CD4-positive, alpha-beta T cell (primary cell): ENCODE data around the gene SCFD1. TPM values are rescaled to one million over a fixed set of nuclear protein-coding genes. Genes with fewer than 3 reads are reported as not detected.

Experiments used
- ATAC-seq: fragments of 200-7000 bp; cut with Tn5 transposase; one replicate; pipeline ENCODE4 v1.10.0; 2022; ENCODE audit warnings: mild to moderate bottlenecking; ENCODE audit not compliant: poor library complexity
- CTCF ChIA-PET: fragments of 350-600 bp; sonication (Branson Sonifier 250); formaldehyde crosslinking; loops from one replicate; lab custom pipeline; 2021; ENCODE audit warnings: antibody characterized with exemption, inconsistent platforms; lab: Charles Lee
- POLR2A ChIA-PET: fragments of 350-600 bp; sonication (Branson Sonifier 250); formaldehyde crosslinking; loops from one replicate; lab custom pipeline; 2021; ENCODE audit warnings: antibody characterized with exemption, inconsistent platforms; lab: Charles Lee
- DNase-seq, 14 experiments: peaks; one replicate each; pipeline ENCODE4 v3.0.0-alpha.2; 2013 to 2020; ENCODE audit warnings: mixed read lengths in 2 of 14
- H3K27ac ChIP-seq, 2 donors: one replicate each; pipeline versions ENCODE4 v1.5.1 to v1.7.0; 2013; ENCODE audit warnings: low read length in 2 of 2, low read depth in 1 of 2, mild to moderate bottlenecking in 1 of 2
- H3K27me3 ChIP-seq, 2 experiments: 1 replicate in 1 of 2; 2 replicates in 1 of 2; pipeline versions ENCODE4 v1.6.1 to v1.7.0; 2013; ENCODE audit warnings: low read length in 2 of 2, control low read depth in 1 of 2, mild to moderate bottlenecking in 1 of 2, moderate library complexity in 1 of 2; ENCODE audit not compliant: insufficient read depth in 2 of 2, control insufficient read depth in 1 of 2
- H3K36me3 ChIP-seq: one replicate; pipeline ENCODE4 v1.6.1; 2013; ENCODE audit warnings: low read length, control low read depth; ENCODE audit not compliant: insufficient read depth
- H3K4me1 ChIP-seq: one replicate; pipeline ENCODE4 v1.6.1; 2013; ENCODE audit warnings: low read length, control low read depth; ENCODE audit not compliant: insufficient read depth
- H3K4me3 ChIP-seq: one replicate; pipeline ENCODE4 v1.5.1; 2013; ENCODE audit warnings: mild to moderate bottlenecking, low read length, moderate library complexity
- H3K9me3 ChIP-seq, 2 experiments: 1 replicate in 1 of 2; 2 replicates in 1 of 2; pipeline versions ENCODE4 v1.6.1 to v1.7.0; 2013; ENCODE audit warnings: low read length in 2 of 2, mild to moderate bottlenecking in 2 of 2, control low read depth in 1 of 2, moderate library complexity in 1 of 2; ENCODE audit not compliant: control insufficient read depth in 1 of 2, insufficient read depth in 1 of 2
- H3K27ac Mint-ChIP-seq: one replicate; pipeline ENCODE4 v1.8.0; 2020; ENCODE audit warnings: mixed read lengths
- H3K27me3 Mint-ChIP-seq: one replicate; pipeline ENCODE4 v1.8.0; 2021; ENCODE audit warnings: mixed read lengths
- H3K36me3 Mint-ChIP-seq: one replicate; pipeline ENCODE4 v1.8.0; 2021; ENCODE audit warnings: low read depth, mixed read lengths
- H3K4me1 Mint-ChIP-seq: one replicate; pipeline ENCODE4 v1.8.0; 2021; ENCODE audit warnings: low read depth, mixed read lengths
- H3K4me3 Mint-ChIP-seq: one replicate; pipeline ENCODE4 v1.8.0; 2020; ENCODE audit warnings: mild to moderate bottlenecking, mixed read lengths
- H3K9me3 Mint-ChIP-seq: one replicate; pipeline ENCODE4 v1.8.0; 2020; ENCODE audit warnings: mixed read lengths
- intact Hi-C, 2 experiments: fragments of 100-400 bp; cut with DNase I in 1 of 2; cut with micrococcal nuclease in 1 of 2; formaldehyde crosslinking; loops; one replicate each; pipeline versions ENCODE4 v1.15.1 to v1.9.0; 2023 to 2025; cut with DNase I, micrococcal nuclease
- total RNA-seq, 174 experiments: library from RNA in 2 of 174; stranded (reverse) in 2 of 174; gene quantifications; one replicate each; pipeline ENCODE4 v1.2.3 and lab custom pipeline; 2021 to 2026
- TF ChIP-seq, protein P1 (sequence below): fragments of 200-600 bp; IDR thresholded peaks from one replicate; pipeline ENCODE4 v1.8.0; 2022; ENCODE audit warnings: antibody characterized with exemption, mild to moderate bottlenecking

The SCFD1 gene
- total RNA-seq, 2 experiments from 2014 or later = 59.0 to 63.6 TPM

DNA sequence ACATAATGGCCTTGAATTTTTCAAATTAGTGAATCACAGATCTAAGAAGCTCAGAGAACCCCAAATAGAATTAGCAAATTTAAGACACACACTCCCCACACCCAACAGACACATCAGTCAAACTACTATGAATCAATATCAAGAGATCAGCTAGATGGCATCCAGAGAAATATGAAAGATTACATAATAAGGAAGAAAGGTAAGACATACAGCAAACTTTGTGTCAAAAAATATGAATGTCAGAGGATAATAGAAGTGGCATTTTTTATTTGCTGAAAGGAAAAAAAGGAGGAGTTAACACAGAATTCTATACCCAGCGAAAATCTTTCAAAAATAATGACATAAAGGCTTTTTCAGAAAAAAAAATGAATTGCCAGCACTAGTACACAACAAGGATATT is 141.8 kb downstream of the SCFD1 start:
- ChIA-PET CTCF (no interaction called here), POLR2A (no interaction called here)
- Mint-ChIP-seq H3K4me3 (no peak overlapping the region), H3K9me3 (peaks cover 5% of the 10 kb centered on the region), H3K27ac (no peak overlapping the region), H3K4me1 (no peaks in the 10 kb centered on the region), H3K27me3 (peaks cover 22% of the 10 kb centered on the region), H3K36me3 (no peaks in the 10 kb centered on the region)
- DNase-seq = no peak
- H3K9me3 ChIP-seq = peaks cover 5 to 30% of the 10 kb centered on the region in 2 experiments
- no peaks in the 10 kb centered on the region for H3K27me3 ChIP-seq
- ATAC-seq = no peak
- H3K4me1 ChIP-seq = no peaks in the 10 kb centered on the region
- H3K27ac ChIP-seq = no peak overlapping the region
- H3K36me3 ChIP-seq = no peaks in the 10 kb centered on the region
- intact Hi-C loops = no loop called here
- no peak overlapping the region for H3K4me3 ChIP-seq
- TF ChIP-seq, protein P1, sequence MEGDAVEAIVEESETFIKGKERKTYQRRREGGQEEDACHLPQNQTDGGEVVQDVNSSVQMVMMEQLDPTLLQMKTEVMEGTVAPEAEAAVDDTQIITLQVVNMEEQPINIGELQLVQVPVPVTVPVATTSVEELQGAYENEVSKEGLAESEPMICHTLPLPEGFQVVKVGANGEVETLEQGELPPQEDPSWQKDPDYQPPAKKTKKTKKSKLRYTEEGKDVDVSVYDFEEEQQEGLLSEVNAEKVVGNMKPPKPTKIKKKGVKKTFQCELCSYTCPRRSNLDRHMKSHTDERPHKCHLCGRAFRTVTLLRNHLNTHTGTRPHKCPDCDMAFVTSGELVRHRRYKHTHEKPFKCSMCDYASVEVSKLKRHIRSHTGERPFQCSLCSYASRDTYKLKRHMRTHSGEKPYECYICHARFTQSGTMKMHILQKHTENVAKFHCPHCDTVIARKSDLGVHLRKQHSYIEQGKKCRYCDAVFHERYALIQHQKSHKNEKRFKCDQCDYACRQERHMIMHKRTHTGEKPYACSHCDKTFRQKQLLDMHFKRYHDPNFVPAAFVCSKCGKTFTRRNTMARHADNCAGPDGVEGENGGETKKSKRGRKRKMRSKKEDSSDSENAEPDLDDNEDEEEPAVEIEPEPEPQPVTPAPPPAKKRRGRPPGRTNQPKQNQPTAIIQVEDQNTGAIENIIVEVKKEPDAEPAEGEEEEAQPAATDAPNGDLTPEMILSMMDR = no peak

DNA sequence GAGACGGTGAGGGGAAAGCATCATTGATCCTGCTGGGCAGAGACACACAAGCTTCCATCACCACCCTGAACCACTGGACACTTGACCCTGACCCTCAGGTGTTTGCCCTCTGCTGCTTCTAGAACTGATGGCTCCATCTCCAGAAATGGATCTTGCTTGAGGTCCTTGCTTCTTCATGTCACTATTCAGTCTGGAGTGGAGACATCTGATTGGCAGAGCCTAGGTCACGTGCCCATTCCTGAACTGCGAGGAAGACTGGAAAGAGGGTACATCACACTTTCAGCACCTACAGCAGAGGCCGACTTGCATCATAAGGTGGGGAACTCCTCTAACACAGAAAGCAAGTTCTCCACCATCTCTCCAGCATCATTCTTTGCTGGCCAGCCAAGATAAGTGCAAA is 145.5 kb downstream of the SCFD1 start:
- TF ChIP-seq, protein P1 = no peak
- CTCF ChIA-PET = no interaction called here
- Mint-ChIP-seq H3K27me3 (peaks cover 43% of the 10 kb centered on the region), H3K9me3 (peaks cover 5% of the 10 kb centered on the region), H3K27ac (no peak overlapping the region), H3K4me1 (no peaks in the 10 kb centered on the region), H3K4me3 (no peak overlapping the region), H3K36me3 (no peaks in the 10 kb centered on the region)
- intact Hi-C loops = no loop called here
- POLR2A ChIA-PET = no interaction called here
- peaks cover 5 to 17% of the 10 kb centered on the region in 2 experiments for H3K9me3 ChIP-seq
- no peak overlapping the region for H3K4me3 ChIP-seq
- H3K27ac ChIP-seq = no peak overlapping the region
- H3K36me3 ChIP-seq = no peaks in the 10 kb centered on the region
- DNase-seq = no peak
- H3K4me1 ChIP-seq = no peaks in the 10 kb centered on the region
- ATAC-seq = no peak
- peaks cover 0 to 7% of the 10 kb centered on the region in 2 experiments for H3K27me3 ChIP-seq

DNA sequence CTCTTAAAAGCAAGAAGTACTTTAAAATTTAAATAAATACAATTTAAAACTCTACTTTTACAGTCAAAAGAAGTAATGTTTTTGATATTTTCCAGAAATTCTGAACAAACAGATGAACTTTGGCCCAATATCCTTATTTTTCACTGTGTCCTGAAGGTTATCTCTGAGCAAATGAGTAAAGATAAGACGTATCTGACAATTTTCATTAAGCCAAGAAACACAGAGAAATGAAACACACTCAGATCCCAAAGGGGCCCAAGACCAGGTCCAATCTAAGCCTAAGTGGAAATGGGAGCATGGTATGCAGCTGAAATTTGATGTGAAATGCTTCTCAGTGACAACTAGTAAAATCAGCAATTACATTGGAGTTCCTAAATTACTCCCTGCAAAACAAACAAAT is 146.7 kb downstream of the SCFD1 start:
- H3K4me1 Mint-ChIP-seq = no peaks in the 10 kb centered on the region
- H3K9me3 Mint-ChIP-seq = peaks cover 2% of the 10 kb centered on the region
- DNase-seq = no peak
- Histone ChIP-seq H3K27me3 (peaks cover 0 to 7% of the 10 kb centered on the region in 2 experiments), H3K9me3 (peaks cover 0 to 6% of the 10 kb centered on the region in 2 experiments), H3K4me3 (no peak overlapping the region), H3K36me3 (no peaks in the 10 kb centered on the region), H3K4me1 (no peaks in the 10 kb centered on the region), H3K27ac (no peak overlapping the region)
- intact Hi-C loops = no loop called here
- CTCF ChIA-PET = no interaction called here
- H3K36me3 Mint-ChIP-seq = no peaks in the 10 kb centered on the region
- peaks cover 44% of the 10 kb centered on the region for H3K27me3 Mint-ChIP-seq
- TF ChIP-seq, protein P1 = no peak
- H3K4me3 Mint-ChIP-seq = no peak overlapping the region
- ATAC-seq = no peak
- POLR2A ChIA-PET = no interaction called here
- H3K27ac Mint-ChIP-seq = no peak overlapping the region
